D341Med (cell line): Measurements from ENCODE around the gene TAS1R2.
"Not testable (repeated sequence)": the region's sequence is repeated elsewhere in the genome, so short reads cannot be mapped to it uniquely, and the experiment has no call there.

Experiments
- DNase-seq: peaks from one replicate; pipeline ENCODE4 v3.0.0; 2012; ENCODE audit warnings: low spot score

TAS1R2 gene

GRCh38 chr1:18868801-18869424, 9.5 kb upstream of the TAS1R2 start:
- no peak for DNase-seq

DNA sequence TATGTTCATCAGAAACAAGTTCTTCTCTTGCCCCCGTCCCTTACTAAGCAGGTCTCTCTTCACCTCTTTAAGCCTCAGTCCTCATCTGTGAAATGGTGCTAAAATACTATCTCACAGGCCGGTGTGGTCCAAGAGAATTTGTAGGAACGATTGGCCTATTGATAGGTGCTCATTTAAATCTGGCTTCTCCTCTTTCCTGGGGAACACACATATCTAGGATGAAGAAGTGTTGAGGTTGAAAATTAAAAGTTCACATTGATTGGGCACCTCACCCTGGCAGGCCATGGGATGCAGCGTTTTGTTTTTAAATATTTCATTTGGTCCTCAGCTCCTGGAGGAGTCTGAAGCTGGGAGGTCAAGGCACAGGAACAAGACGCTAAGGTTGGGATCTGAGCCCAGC, 8.9 kb upstream of the TAS1R2 start:
- no peak for DNase-seq

DNA sequence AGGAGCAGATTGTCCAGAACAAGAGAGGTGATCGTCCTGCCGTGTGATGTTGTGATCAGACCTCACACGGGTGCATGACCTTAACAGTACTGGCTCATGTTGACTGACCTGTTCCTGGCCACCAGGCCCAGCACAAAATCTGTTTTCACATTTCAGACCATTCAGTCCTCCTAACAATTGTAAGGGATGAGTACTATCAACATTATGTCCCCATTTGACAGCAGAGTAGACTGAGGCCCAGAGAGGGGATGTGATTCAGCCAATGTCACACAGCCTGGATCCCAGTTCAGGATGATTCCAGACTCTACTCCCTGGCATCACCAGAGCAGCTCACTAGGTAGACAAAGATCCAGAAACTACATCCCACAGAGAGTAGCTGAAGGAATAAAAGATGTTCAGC, 7.4 kb upstream of the TAS1R2 start:
- no peak for DNase-seq

DNA sequence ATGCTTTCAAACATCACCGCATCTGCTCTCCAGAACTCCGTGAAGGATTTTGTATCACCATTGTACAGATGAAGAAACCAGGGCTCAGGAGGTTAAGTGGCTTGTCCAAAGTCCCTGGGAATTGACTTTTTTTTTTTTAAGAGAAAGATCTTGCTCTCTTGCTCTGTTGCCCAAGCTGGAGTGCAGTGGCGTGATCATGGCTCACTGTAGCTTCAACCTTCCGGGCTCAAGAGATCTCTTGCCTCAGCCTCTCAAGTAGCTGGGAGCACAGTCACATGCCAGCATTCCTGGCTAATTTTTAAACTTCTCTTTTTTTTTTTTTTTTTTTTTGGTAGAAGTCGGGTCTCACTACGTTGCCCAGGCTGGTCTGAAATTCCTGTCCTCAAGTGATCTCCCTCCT, 6.9 kb upstream of the TAS1R2 start:
- no peak for DNase-seq

DNA sequence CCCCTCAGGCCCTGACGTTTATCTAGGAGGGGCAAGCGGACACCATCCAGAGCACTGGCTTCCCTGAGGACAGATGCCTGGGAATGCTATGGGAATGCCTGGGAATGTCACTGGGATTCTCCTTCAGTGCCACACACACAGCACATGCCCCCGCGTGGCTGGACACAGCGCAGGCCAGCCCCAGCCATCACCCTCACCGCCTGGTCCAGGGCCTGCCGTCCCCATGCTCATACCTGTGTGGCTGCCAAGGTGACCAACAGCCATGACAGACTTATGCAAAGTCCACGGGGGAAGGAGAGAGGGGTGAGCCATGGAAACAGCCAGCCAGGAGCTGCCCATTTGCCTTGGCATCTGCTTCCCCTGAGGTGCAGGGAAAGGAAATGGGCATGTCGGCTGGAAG, 5.7 kb upstream of the TAS1R2 start:
- no peak for DNase-seq

DNA sequence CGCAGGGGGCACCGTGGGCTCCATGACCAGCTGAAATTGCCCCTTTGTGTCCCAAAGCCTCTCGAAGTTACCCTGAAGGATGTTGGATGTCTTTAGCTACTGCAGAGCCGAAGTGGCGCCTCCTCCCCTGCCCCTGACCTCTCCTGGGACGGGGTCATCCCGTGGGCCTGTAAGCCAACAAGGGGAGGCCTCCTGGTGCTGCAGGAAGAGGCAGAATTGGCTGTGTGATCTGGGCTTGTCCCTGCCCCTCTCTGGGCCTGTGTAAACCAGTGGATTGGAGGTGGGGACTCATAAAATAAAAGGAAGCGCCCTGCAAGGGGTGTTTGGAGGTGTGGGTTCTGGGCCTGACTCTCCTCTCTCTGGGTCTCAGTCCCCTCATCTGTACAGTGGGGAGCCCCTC, 2.1 kb upstream of the TAS1R2 start:
- no peak for DNase-seq

GRCh38 chr1:18861082-18861481, 1.6 kb upstream of the TAS1R2 start:
- DNase-seq: no peak

- DNase-seq: no peak
Measured at GRCh38 chr1:18858070-18858688, 1.3 kb downstream of the TAS1R2 start.

- no peak for DNase-seq
Measured at GRCh38 chr1:18856435-18856834, 3.0 kb downstream of the TAS1R2 start.

- no peak for DNase-seq
Measured at GRCh38 chr1:18855573-18855972, 3.9 kb downstream of the TAS1R2 start.

GRCh38 chr1:18854331-18855025, 5.0 kb downstream of the TAS1R2 start:
- no peak for DNase-seq

- DNase-seq: no peak
Measured at GRCh38 chr1:18852501-18852900, 7.0 kb downstream of the TAS1R2 start.

GRCh38 chr1:18849261-18849711, 10.2 kb downstream of the TAS1R2 start:
- DNase-seq: no peak

DNA sequence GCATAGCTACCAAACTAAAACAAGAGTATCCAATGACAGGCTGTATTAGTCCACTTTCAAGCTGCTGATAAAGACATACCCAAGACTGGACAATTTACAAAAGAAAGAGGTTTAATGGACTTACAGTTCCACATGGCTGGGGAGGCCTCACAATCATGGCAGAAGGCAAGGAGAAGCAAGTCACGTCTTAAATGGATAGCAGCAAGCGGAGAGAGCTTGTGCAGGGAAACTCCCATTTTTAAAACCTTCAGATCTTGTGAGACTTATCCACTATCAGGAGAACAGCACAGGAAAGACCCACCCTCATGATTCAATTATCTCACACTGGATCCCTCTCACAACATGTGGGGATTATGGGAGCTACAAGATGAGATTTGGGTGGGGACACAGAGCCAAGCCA, 11.7 kb downstream of the TAS1R2 start:
- not testable (repeated sequence) for DNase-seq

- DNase-seq: no peak
Measured at GRCh38 chr1:18840145-18840544, 19.3 kb downstream of the TAS1R2 start.

GRCh38 chr1:18836654-18837053, 22.8 kb downstream of the TAS1R2 start:
- DNase-seq: no peak

GRCh38 chr1:18832319-18832718, 27.1 kb downstream of the TAS1R2 start:
- DNase-seq: not testable (repeated sequence)

- DNase-seq: no peak
Measured at GRCh38 chr1:18831656-18832055, 27.8 kb downstream of the TAS1R2 start.

- no peak for DNase-seq
Measured at GRCh38 chr1:18830596-18830995, 28.9 kb downstream of the TAS1R2 start.

GRCh38 chr1:18829671-18830070, 29.8 kb downstream of the TAS1R2 start:
- no peak for DNase-seq

DNA sequence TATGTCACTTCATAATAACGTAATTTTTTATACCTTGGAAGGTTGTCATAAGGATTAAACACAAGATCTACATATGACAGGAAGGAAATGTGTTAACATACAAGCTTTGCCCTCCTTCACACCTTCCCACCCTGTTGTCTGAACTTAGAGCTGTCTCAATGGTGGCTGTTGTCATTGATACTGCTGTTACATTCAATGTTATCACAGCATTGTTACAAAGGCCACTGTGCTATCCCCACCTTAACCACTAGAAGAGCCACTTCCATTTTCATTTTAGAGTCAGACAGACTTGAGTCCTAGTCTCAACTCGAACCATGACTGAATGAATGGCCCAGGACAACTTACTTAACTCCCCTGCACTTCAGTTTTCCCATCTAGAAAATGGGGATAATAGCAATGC, 31.2 kb downstream of the TAS1R2 start:
- DNase-seq: no peak

GRCh38 chr1:18823438-18823837, 36.0 kb downstream of the TAS1R2 start:
- DNase-seq: no peak
